ENCODE results near the gene PSAPL1. TPM values are rescaled to one million over a fixed set of nuclear protein-coding genes. Genes with fewer than 3 reads are reported as not detected.
"Not testable (repeated sequence)": the region's sequence is repeated elsewhere in the genome, so short reads cannot be mapped to it uniquely, and the experiment has no call there.

PSAPL1 gene
- total RNA-seq, 1 donor from 2014 or later, result not detected

DNA sequence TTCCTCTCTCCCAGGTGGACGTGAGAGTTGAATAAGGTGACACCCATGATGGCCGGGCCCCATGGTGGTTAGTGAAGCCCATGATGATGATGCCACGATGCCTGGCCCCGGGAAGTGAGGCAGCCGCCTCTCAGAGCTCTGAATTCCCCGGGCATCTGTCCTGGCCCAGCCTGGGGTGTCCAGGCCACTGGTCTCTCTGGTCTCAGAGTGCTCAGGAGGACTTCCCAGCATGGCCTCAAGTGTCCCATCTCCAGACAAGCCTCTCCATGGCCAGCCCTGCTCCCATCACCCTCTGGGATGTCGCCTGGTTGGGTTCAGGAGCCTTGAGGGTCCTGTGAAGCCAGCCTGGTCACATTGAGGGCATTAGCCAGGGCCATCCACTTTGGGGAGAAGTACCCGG lies 24.7 kb upstream of the PSAPL1 start:
- no peaks in the 10 kb centered on the region for H3K36me3 ChIP-seq
- no peak for DNase-seq
- H3K27ac ChIP-seq, result no peak overlapping the region
- intact Hi-C loops (cut with DNase I), result no loop called here
- H3K4me3 ChIP-seq, result no peak overlapping the region
- no peaks in the 10 kb centered on the region for H3K4me1 ChIP-seq
- ATAC-seq, result no peak
- TF ChIP-seq, protein P1, sequence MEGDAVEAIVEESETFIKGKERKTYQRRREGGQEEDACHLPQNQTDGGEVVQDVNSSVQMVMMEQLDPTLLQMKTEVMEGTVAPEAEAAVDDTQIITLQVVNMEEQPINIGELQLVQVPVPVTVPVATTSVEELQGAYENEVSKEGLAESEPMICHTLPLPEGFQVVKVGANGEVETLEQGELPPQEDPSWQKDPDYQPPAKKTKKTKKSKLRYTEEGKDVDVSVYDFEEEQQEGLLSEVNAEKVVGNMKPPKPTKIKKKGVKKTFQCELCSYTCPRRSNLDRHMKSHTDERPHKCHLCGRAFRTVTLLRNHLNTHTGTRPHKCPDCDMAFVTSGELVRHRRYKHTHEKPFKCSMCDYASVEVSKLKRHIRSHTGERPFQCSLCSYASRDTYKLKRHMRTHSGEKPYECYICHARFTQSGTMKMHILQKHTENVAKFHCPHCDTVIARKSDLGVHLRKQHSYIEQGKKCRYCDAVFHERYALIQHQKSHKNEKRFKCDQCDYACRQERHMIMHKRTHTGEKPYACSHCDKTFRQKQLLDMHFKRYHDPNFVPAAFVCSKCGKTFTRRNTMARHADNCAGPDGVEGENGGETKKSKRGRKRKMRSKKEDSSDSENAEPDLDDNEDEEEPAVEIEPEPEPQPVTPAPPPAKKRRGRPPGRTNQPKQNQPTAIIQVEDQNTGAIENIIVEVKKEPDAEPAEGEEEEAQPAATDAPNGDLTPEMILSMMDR (IDR thresholded peaks at IDR 0.05), result no peak
- no peaks in the 10 kb centered on the region for H3K9me3 ChIP-seq
- H3K27me3 ChIP-seq (ENCODE audit: low read depth), result no peaks in the 10 kb centered on the region

DNA sequence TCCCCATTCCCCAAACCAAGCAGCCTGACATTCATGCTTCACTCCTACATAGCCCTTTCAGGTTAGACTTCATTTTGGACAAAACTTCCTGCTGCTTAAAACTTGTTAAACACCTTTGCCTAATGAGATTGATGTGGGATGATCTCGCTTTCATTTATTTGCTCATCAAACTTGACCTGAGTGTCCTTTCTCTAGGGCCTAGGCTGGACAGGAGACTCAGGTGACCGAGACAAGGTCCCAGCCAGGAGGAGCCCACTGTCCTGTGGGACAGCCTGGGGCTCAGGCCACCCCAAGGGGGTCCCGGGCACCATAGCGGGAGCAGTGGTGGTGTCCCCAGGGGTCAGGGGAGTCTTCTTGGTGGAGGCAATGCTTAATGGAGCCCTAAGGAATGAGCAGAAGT lies 23.7 kb upstream of the PSAPL1 start:
- ATAC-seq, result no peak
- Histone ChIP-seq H3K4me3 (no peak overlapping the region), H3K9me3 (no peaks in the 10 kb centered on the region), H3K36me3 (no peaks in the 10 kb centered on the region), H3K4me1 (no peaks in the 10 kb centered on the region), H3K27ac (no peak overlapping the region), H3K27me3 (ENCODE audit: low read depth) (no peaks in the 10 kb centered on the region)
- TF ChIP-seq, protein P1 (IDR thresholded peaks at IDR 0.05), result no peak
- DNase-seq, result no peak
- intact Hi-C loops (cut with DNase I), result no loop called here

DNA sequence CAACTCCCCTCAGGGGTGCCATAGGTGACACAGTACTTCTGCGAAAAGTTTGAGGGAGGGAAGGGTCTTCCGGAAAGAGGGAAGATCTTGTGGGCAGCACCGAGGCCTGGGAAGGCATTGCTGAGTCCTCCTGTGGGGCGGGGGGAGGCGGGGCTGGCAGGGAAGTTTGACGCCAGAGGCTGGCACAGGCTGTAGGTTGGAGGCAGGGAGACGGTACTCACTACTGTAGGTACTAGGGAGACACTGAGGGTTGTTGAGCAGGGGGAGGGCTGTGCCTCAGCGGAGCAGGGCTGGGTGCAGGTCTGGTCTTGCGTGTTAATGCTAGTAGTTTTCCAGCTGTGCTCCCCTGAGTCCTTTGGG lies 23.3 kb upstream of the PSAPL1 start:
- H3K36me3 ChIP-seq, result no peaks in the 10 kb centered on the region
- TF ChIP-seq, protein P1 (IDR thresholded peaks at IDR 0.05), result no peak
- no peaks in the 10 kb centered on the region for H3K4me1 ChIP-seq
- H3K27ac ChIP-seq, result no peak overlapping the region
- DNase-seq (no peak), ATAC-seq (peak in 1 of 2 donors; percentile 18)
- no peaks in the 10 kb centered on the region for H3K27me3 ChIP-seq (ENCODE audit: low read depth)
- no peaks in the 10 kb centered on the region for H3K9me3 ChIP-seq
- H3K4me3 ChIP-seq, result no peak overlapping the region
- intact Hi-C loops (cut with DNase I), result no loop called here

DNA sequence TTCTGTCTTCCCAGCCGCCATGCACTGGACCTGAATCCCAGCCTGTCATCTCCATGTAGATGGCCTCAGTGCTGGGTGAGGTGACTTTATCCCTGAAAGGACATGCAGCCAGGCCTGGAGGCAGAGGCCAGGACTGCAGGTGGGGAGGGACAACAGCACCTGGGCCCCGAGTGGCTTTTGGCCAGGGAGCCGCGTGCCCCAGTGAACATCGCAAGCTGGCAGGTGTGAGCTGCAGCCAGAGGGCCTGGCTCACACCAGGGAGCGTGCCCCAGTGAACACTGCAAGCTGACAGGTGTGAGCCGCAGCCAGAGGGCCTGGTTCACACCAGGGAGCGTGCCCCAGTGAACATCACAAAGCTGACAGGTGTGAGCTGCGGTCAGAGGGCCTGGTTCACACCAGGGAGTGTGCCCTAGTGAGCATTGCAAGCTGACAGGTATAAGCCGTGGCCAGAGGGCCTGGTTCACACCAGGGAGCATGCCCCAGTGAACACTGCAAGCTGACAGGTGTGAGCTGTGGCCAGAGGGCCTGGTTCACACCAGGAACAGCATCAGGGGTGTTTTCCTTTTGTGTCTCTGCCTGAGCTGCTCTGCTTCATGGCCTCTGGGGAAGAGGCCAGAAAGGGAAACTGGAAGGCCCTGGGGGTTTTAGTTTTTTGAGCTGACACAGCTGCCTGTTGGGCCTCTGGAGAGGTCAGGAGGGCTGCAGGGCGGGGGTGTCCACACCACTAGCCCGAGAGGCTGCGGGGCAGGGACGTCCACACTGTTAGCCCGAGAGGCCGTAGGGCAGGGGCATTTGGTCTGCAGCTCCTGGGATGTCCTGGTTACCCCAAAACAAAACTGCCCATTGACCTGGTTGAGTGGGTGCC lies 22.7 kb upstream of the PSAPL1 start:
- no peak for DNase-seq
- no peaks in the 10 kb centered on the region for H3K36me3 ChIP-seq
- no peak overlapping the region for H3K4me3 ChIP-seq
- H3K27ac ChIP-seq, result no peak overlapping the region
- TF ChIP-seq, protein P1 (IDR thresholded peaks at IDR 0.05), result no peak
- H3K27me3 ChIP-seq (ENCODE audit: low read depth), result no peaks in the 10 kb centered on the region
- H3K9me3 ChIP-seq, result no peaks in the 10 kb centered on the region
- ATAC-seq, result peak in 1 of 2 donors; percentile 4
- no peaks in the 10 kb centered on the region for H3K4me1 ChIP-seq
- intact Hi-C loops (cut with DNase I), result no loop called here

DNA sequence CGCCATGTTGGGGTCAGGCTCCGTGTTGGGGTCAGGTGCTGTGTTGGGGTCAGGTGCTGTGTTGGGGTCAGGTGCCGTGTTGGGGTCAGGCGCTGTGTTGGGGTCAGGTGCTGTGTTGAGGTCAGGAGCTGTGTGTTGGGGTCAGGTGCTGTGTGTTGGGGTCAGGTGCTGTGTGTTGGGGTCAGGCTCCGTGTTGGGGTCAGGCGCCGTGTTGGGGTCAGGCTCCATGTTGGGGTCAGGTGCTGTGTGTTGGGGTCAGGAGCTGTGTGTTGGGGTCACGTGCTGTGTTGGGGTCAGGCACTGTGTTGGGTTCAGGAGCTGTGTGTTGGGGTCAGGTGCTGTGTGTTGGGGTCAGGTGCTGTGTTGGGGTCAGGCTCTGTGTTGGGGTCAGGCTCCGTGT lies 18.1 kb upstream of the PSAPL1 start:
- H3K4me3 ChIP-seq; H3K4me1 ChIP-seq; H3K36me3 ChIP-seq; H3K27ac ChIP-seq; intact Hi-C loops (cut with DNase I); ATAC-seq; DNase-seq; H3K9me3 ChIP-seq; H3K27me3 ChIP-seq (ENCODE audit: low read depth): not testable (repeated sequence)

DNA sequence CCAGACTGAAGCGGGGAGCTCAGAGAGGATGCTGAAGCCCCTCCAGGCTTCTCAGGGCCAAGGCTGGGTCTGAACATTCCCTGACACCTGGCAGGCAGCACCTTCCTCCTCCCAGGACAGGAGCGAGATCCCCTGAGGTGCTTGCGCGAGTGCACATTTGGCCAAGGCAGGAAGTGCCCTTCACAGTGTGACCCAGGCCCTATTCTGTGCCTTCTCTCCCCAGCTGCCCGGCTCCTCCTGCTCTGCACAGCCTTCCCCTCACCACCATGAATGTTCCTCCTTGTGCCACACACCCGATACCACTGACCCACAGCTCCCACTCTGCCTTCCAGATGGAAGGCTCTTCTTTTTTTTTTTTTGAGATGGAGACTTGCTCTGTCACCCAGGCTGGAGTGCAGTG lies 17.1 kb upstream of the PSAPL1 start:
- DNase-seq (no peak), ATAC-seq (peak in 1 of 2 donors; percentile 28)
- intact Hi-C loops (cut with DNase I), result no loop called here
- Histone ChIP-seq H3K9me3 (no peaks in the 10 kb centered on the region), H3K36me3 (no peaks in the 10 kb centered on the region), H3K27me3 (ENCODE audit: low read depth) (no peaks in the 10 kb centered on the region), H3K4me1 (no peaks in the 10 kb centered on the region), H3K4me3 (no peak overlapping the region), H3K27ac (no peak overlapping the region)
- TF ChIP-seq, protein P1 (IDR thresholded peaks at IDR 0.05), result no peak

Data from lower lobe of right lung (tissue), 2 donors.